ENCODE measurements around the gene DHTKD1. TPM values are rescaled to one million over a fixed set of nuclear protein-coding genes. Genes with fewer than 3 reads are reported as not detected.

DHTKD1 gene
- total and polyA plus RNA-seq, 10 of the 15 experiments (the other 5 are each of a cell fraction or from before 2014, with no cell fraction given), result 11.3 to 35.0 (median 26.9) TPM

GRCh38 chr10:12121673-12122072 is 52.9 kb downstream of the DHTKD1 start (continued):
- TF ChIP-seq PBX3 (IDR thresholded peaks at IDR 0.05; ENCODE audit: insufficient replicate concordance, low read depth, low read length) (peak; percentile 53), MTA3 (IDR thresholded peaks at IDR 0.05; ENCODE audit: borderline replicate concordance, low read length) (0 out of 2 replicates have a peak, but pooled peaks have one; percentile 10), MEF2A (IDR thresholded peaks at IDR 0.05; ENCODE audit: insufficient read depth, low read depth, low read length) (no peak), PAX8 (IDR thresholded peaks at IDR 0.05) (no peak), JUNB (IDR thresholded peaks at IDR 0.05) (peak; percentile 64), TAF1 (IDR thresholded peaks at IDR 0.05; ENCODE audit: borderline replicate concordance, low read depth, low read length) (no peak), YY1 (IDR thresholded peaks at IDR 0.05; ENCODE audit: low read depth, low read length) (peak; percentile 45; the same call in 1 of the 2 replicates), SMAD5 (IDR thresholded peaks at IDR 0.05; ENCODE audit: low read depth) (no peak), SRF (IDR thresholded peaks at IDR 0.05; ENCODE audit: low read depth in 2 of 2, low read length in 2 of 2) (peak; percentile 73 to 95), SP1 (IDR thresholded peaks at IDR 0.05; ENCODE audit: low read depth, low read length) (peak; percentile 34), NR2C1 (IDR thresholded peaks at IDR 0.05) (peak; percentile 85), BACH1 (IDR thresholded peaks at IDR 0.05; ENCODE audit: borderline replicate concordance) (no peak), POU2F2 (IDR thresholded peaks at IDR 0.05; ENCODE audit: borderline replicate concordance, low read depth, low read length) (peak; percentile 53; the same call in 1 of the 3 replicates), MYC (IDR thresholded peaks at IDR 0.05; ENCODE audit: insufficient read depth, insufficient read length, insufficient replicate concordance, low read length, severe bottlenecking) (no peak), E4F1 (IDR thresholded peaks at IDR 0.05; ENCODE audit: borderline replicate concordance, partially characterized antibody) (no peak), TARDBP (IDR thresholded peaks at IDR 0.05; ENCODE audit: borderline replicate concordance) (no peak), FOXM1 (IDR thresholded peaks at IDR 0.05; ENCODE audit: low read depth, low read length) (peak; percentile 32; the same call in 1 of the 2 replicates), NFIC (IDR thresholded peaks at IDR 0.05; ENCODE audit: low read depth, low read length) (peak; percentile 67; the same call in 1 of the 2 replicates), NR2F1 (conservative IDR thresholded peaks at IDR 0.05) (peak; percentile 85), SMARCA5 (IDR thresholded peaks at IDR 0.05) (no peak)
- TF ChIP-seq, protein P1, sequence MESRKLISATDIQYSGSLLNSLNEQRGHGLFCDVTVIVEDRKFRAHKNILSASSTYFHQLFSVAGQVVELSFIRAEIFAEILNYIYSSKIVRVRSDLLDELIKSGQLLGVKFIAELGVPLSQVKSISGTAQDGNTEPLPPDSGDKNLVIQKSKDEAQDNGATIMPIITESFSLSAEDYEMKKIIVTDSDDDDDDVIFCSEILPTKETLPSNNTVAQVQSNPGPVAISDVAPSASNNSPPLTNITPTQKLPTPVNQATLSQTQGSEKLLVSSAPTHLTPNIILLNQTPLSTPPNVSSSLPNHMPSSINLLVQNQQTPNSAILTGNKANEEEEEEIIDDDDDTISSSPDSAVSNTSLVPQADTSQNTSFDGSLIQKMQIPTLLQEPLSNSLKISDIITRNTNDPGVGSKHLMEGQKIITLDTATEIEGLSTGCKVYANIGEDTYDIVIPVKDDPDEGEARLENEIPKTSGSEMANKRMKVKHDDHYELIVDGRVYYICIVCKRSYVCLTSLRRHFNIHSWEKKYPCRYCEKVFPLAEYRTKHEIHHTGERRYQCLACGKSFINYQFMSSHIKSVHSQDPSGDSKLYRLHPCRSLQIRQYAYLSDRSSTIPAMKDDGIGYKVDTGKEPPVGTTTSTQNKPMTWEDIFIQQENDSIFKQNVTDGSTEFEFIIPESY (IDR thresholded peaks at IDR 0.05), result peak; percentile 54; the same call in 1 of the 2 replicates
- TF ChIP-seq, protein P2, sequence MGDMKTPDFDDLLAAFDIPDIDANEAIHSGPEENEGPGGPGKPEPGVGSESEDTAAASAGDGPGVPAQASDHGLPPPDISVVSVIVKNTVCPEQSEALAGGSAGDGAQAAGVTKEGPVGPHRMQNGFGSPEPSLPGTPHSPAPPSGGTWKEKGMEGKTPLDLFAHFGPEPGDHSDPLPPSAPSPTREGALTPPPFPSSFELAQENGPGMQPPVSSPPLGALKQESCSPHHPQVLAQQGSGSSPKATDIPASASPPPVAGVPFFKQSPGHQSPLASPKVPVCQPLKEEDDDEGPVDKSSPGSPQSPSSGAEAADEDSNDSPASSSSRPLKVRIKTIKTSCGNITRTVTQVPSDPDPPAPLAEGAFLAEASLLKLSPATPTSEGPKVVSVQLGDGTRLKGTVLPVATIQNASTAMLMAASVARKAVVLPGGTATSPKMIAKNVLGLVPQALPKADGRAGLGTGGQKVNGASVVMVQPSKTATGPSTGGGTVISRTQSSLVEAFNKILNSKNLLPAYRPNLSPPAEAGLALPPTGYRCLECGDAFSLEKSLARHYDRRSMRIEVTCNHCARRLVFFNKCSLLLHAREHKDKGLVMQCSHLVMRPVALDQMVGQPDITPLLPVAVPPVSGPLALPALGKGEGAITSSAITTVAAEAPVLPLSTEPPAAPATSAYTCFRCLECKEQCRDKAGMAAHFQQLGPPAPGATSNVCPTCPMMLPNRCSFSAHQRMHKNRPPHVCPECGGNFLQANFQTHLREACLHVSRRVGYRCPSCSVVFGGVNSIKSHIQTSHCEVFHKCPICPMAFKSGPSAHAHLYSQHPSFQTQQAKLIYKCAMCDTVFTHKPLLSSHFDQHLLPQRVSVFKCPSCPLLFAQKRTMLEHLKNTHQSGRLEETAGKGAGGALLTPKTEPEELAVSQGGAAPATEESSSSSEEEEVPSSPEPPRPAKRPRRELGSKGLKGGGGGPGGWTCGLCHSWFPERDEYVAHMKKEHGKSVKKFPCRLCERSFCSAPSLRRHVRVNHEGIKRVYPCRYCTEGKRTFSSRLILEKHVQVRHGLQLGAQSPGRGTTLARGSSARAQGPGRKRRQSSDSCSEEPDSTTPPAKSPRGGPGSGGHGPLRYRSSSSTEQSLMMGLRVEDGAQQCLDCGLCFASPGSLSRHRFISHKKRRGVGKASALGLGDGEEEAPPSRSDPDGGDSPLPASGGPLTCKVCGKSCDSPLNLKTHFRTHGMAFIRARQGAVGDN (IDR thresholded peaks at IDR 0.05), result peak; percentile 90
